SK-N-SH treated with all-trans-retinoic acid at 6 μM for 48 hours (cell line): ENCODE data around the gene SEPTIN3.

ENCODE experiments used
- ATAC-seq: fragments of 200-7000 bp; cut with Tn5 transposase; 3 replicates; pipeline ENCODE4 v1.9.1; 2020; ENCODE audit warnings: mild to moderate bottlenecking, moderate library complexity
- ARNTL ChIP-seq: fragments of 450-650 bp; formaldehyde crosslinking; IDR thresholded peaks from 2 replicates; pipeline ENCODE4 v1.5.0; 2020; ENCODE audit warnings: low read depth, mild to moderate bottlenecking, moderate library complexity, borderline replicate concordance
- BACH2 ChIP-seq: fragments of 250-450 bp; sonication (Bioruptor Pico); IDR thresholded peaks from 2 replicates; pipeline ENCODE4 v1.9.0; 2021; ENCODE audit warnings: mild to moderate bottlenecking, borderline replicate concordance
- CREB5 ChIP-seq: fragments of 250-450 bp; sonication (Bioruptor Pico); IDR thresholded peaks from 2 replicates; pipeline ENCODE4 v1.5.1; 2020; ENCODE audit warnings: low read depth, mild to moderate bottlenecking, moderate library complexity
- CSDC2 ChIP-seq: fragments of 250-450 bp; sonication (Bioruptor Pico); IDR thresholded peaks from 2 replicates; pipeline ENCODE4 v1.5.0; 2020; ENCODE audit warnings: mild to moderate bottlenecking, moderate library complexity
- CSRNP3 ChIP-seq: fragments of 250-450 bp; sonication (Bioruptor Pico); IDR thresholded peaks from 2 replicates; pipeline ENCODE4 v1.5.1; 2021; ENCODE audit warnings: mild to moderate bottlenecking, moderate library complexity
- ESRRG ChIP-seq: fragments of 250-450 bp; sonication (Bioruptor Pico); IDR thresholded peaks from 2 replicates; pipeline ENCODE4 v1.6.1; 2021; ENCODE audit warnings: mild to moderate bottlenecking
- GLIS3 ChIP-seq: fragments of 250-450 bp; sonication (Bioruptor Pico); IDR thresholded peaks from 2 replicates; pipeline ENCODE4 v1.5.0; 2020; ENCODE audit warnings: mild to moderate bottlenecking, moderate library complexity
- ISL1 ChIP-seq: fragments of 250-450 bp; sonication (Bioruptor Pico); IDR thresholded peaks from 2 replicates; pipeline ENCODE4 v2.1.2; 2022; ENCODE audit warnings: mild to moderate bottlenecking, moderate library complexity
- PATZ1 ChIP-seq: fragments of 250-450 bp; sonication (Bioruptor Pico); IDR thresholded peaks from 2 replicates; pipeline ENCODE4 v1.8.0; 2020; ENCODE audit warnings: mild to moderate bottlenecking, moderate library complexity, borderline replicate concordance
- POU6F1 ChIP-seq: fragments of 250-450 bp; sonication (Bioruptor Pico); IDR thresholded peaks from 2 replicates; pipeline ENCODE4 v1.8.0; 2021; ENCODE audit warnings: low read depth, mild to moderate bottlenecking, moderate library complexity, borderline replicate concordance
- PPARA ChIP-seq: fragments of 250-450 bp; sonication (Bioruptor Pico); IDR thresholded peaks from 2 replicates; pipeline ENCODE4 v1.5.0; 2020; ENCODE audit warnings: mild to moderate bottlenecking, borderline replicate concordance
- RARB ChIP-seq: fragments of 250-450 bp; sonication (Bioruptor Pico); IDR thresholded peaks from 2 replicates; pipeline ENCODE4 v1.8.0; 2021; ENCODE audit warnings: mild to moderate bottlenecking, moderate library complexity
- SNAI2 ChIP-seq: fragments of 250-450 bp; sonication (Bioruptor Pico); IDR thresholded peaks from 2 replicates; pipeline ENCODE4 v1.5.0; 2020; ENCODE audit warnings: mild to moderate bottlenecking, moderate library complexity
- TCF4 ChIP-seq: fragments of 250-450 bp; sonication (Bioruptor Pico); IDR thresholded peaks from 2 replicates; pipeline ENCODE4 v1.8.0; 2021; ENCODE audit warnings: mild to moderate bottlenecking, moderate library complexity, borderline replicate concordance
- TOX ChIP-seq: fragments of 250-450 bp; sonication (Bioruptor Pico); IDR thresholded peaks from 2 replicates; pipeline ENCODE4 v1.8.0; 2021; ENCODE audit warnings: mild to moderate bottlenecking, moderate library complexity, borderline replicate concordance
- TSHZ2 ChIP-seq: fragments of 250-450 bp; sonication (Bioruptor Pico); IDR thresholded peaks from 2 replicates; pipeline ENCODE4 v1.5.0; 2020; ENCODE audit warnings: mild to moderate bottlenecking, moderate library complexity
- ZFP3 ChIP-seq: fragments of 250-450 bp; sonication (Bioruptor Pico); IDR thresholded peaks from 2 replicates; pipeline ENCODE4 v1.5.0; 2020; ENCODE audit warnings: mild to moderate bottlenecking, moderate library complexity
- ZNF565 ChIP-seq: fragments of 450-650 bp; formaldehyde crosslinking; conservative IDR thresholded peaks from 2 replicates; pipeline ENCODE4 v1.5.0; 2020; ENCODE audit warnings: low read depth, mild to moderate bottlenecking, moderate library complexity
- ZNF70 ChIP-seq: fragments of 450-650 bp; formaldehyde crosslinking; IDR thresholded peaks from 2 replicates; pipeline ENCODE4 v1.5.0; 2020; ENCODE audit warnings: mild to moderate bottlenecking, moderate library complexity
- ZNF8 ChIP-seq: fragments of 450-650 bp; formaldehyde crosslinking; IDR thresholded peaks from 2 replicates; pipeline ENCODE4 v1.5.0; 2020; ENCODE audit warnings: mild to moderate bottlenecking, moderate library complexity

SEPTIN3 gene

GRCh38 chr22:41922328-41922727, 46.9 kb upstream of the SEPTIN3 start:
- no peak for ATAC-seq
- no peak for TF ChIP-seq PPARA (CRISPR knock-in tag)
- no peak for TF ChIP-seq ARNTL (CRISPR knock-in tag)
- TF ChIP-seq CREB5 = no peak
- TF ChIP-seq TOX = no peak
- no peak for TF ChIP-seq RARB (CRISPR knock-in tag)
- no peak for TF ChIP-seq CSDC2
- no peak for TF ChIP-seq ZNF8 (CRISPR knock-in tag)
- TF ChIP-seq, all 23 proteins: peak for 0

GRCh38 chr22:41922940-41923594, 46.2 kb upstream of the SEPTIN3 start:
- TF ChIP-seq ESRRG = no peak
- TF ChIP-seq RARB (CRISPR knock-in tag) = no peak
- TF ChIP-seq PATZ1 = no peak
- TF ChIP-seq ZNF8 (CRISPR knock-in tag) = no peak
- TF ChIP-seq TCF4 = no peak
- TF ChIP-seq SNAI2 (CRISPR knock-in tag) = no peak
- no peak for TF ChIP-seq CSDC2
- no peak for TF ChIP-seq ZNF70 (CRISPR knock-in tag)
- no peak for TF ChIP-seq CSRNP3 (CRISPR knock-in tag)
- TF ChIP-seq ISL1 = no peak
- TF ChIP-seq BACH2 (CRISPR knock-in tag) = no peak
- TF ChIP-seq CREB5 = no peak
- TF ChIP-seq ZFP3 (CRISPR knock-in tag) = no peak
- TF ChIP-seq ZNF565 (CRISPR knock-in tag) = no peak
- TF ChIP-seq GLIS3 (CRISPR knock-in tag) = no peak
- TF ChIP-seq TSHZ2 (CRISPR knock-in tag) = no peak
- TF ChIP-seq PPARA (CRISPR knock-in tag) = no peak
- no peak for TF ChIP-seq POU6F1 (CRISPR knock-in tag)
- no peak for ATAC-seq
